ENCODE measurements around the gene ADAM29.

The ADAM29 gene

DNA sequence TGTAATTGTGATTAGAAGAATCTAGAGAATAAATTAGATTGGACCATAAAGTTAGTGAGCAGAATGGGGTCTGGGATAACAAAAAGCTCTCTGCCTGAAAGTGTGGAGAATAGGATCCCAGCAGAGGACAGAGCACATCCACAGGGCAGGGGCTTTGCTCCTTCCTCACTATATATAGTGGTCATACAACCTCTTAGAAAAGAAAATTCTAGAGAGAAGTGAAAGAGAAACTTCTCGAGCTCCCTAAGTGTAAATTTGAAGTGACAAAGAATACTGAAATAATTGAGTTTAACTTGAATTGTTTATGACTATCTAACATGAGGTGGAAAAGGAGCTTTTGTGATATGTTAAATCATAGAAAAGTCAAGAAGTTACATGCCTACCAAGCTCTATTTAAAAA lies 14.9 kb downstream of the ADAM29 start (continued):
- TF ChIP-seq, protein P1, sequence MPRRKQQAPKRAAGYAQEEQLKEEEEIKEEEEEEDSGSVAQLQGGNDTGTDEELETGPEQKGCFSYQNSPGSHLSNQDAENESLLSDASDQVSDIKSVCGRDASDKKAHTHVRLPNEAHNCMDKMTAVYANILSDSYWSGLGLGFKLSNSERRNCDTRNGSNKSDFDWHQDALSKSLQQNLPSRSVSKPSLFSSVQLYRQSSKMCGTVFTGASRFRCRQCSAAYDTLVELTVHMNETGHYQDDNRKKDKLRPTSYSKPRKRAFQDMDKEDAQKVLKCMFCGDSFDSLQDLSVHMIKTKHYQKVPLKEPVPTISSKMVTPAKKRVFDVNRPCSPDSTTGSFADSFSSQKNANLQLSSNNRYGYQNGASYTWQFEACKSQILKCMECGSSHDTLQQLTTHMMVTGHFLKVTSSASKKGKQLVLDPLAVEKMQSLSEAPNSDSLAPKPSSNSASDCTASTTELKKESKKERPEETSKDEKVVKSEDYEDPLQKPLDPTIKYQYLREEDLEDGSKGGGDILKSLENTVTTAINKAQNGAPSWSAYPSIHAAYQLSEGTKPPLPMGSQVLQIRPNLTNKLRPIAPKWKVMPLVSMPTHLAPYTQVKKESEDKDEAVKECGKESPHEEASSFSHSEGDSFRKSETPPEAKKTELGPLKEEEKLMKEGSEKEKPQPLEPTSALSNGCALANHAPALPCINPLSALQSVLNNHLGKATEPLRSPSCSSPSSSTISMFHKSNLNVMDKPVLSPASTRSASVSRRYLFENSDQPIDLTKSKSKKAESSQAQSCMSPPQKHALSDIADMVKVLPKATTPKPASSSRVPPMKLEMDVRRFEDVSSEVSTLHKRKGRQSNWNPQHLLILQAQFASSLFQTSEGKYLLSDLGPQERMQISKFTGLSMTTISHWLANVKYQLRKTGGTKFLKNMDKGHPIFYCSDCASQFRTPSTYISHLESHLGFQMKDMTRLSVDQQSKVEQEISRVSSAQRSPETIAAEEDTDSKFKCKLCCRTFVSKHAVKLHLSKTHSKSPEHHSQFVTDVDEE (CRISPR knock-in tag; IDR thresholded peaks at IDR 0.05) = no peak
- TF ChIP-seq ESRRG (CRISPR knock-in tag; IDR thresholded peaks at IDR 0.05) (no peak), ISL1 (CRISPR knock-in tag; IDR thresholded peaks at IDR 0.05) (no peak), ZFP30 (CRISPR knock-in tag; IDR thresholded peaks at IDR 0.05) (no peak), OSR1 (CRISPR knock-in tag; IDR thresholded peaks at IDR 0.05) (no peak), SNAI2 (CRISPR knock-in tag; IDR thresholded peaks at IDR 0.05) (no peak)

- ATAC-seq = no peak
Measured at GRCh38 chr4:174934360-174934759, 16.2 kb downstream of the ADAM29 start.

GRCh38 chr4:174935607-174936006 lies 17.4 kb downstream of the ADAM29 start:
- no peak for ATAC-seq
- TF ChIP-seq POU6F1 (CRISPR knock-in tag; IDR thresholded peaks at IDR 0.05; ENCODE audit: borderline replicate concordance, low read depth) = no peak
- no peak for TF ChIP-seq ZNF565 (CRISPR knock-in tag; conservative IDR thresholded peaks at IDR 0.05; ENCODE audit: low read depth)
- no peak for TF ChIP-seq CREB5 (CRISPR knock-in tag; IDR thresholded peaks at IDR 0.05; ENCODE audit: low read depth)
- no peak for TF ChIP-seq ZFP3 (CRISPR knock-in tag; IDR thresholded peaks at IDR 0.05)
- TF ChIP-seq, protein P2, sequence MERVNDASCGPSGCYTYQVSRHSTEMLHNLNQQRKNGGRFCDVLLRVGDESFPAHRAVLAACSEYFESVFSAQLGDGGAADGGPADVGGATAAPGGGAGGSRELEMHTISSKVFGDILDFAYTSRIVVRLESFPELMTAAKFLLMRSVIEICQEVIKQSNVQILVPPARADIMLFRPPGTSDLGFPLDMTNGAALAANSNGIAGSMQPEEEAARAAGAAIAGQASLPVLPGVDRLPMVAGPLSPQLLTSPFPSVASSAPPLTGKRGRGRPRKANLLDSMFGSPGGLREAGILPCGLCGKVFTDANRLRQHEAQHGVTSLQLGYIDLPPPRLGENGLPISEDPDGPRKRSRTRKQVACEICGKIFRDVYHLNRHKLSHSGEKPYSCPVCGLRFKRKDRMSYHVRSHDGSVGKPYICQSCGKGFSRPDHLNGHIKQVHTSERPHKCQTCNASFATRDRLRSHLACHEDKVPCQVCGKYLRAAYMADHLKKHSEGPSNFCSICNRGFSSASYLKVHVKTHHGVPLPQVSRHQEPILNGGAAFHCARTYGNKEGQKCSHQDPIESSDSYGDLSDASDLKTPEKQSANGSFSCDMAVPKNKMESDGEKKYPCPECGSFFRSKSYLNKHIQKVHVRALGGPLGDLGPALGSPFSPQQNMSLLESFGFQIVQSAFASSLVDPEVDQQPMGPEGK (CRISPR knock-in tag; IDR thresholded peaks at IDR 0.05; ENCODE audit: borderline replicate concordance) = no peak
- no peak for TF ChIP-seq ARNTL (CRISPR knock-in tag; IDR thresholded peaks at IDR 0.05; ENCODE audit: borderline replicate concordance, low read depth)
- TF ChIP-seq ZNF8 (CRISPR knock-in tag; IDR thresholded peaks at IDR 0.05) = no peak
- no peak for TF ChIP-seq RARB (CRISPR knock-in tag; IDR thresholded peaks at IDR 0.05)
- TF ChIP-seq, protein P1 (CRISPR knock-in tag; IDR thresholded peaks at IDR 0.05) = no peak
- TF ChIP-seq PPARA (CRISPR knock-in tag; IDR thresholded peaks at IDR 0.05; ENCODE audit: borderline replicate concordance) = no peak
- TF ChIP-seq ZNF70 (CRISPR knock-in tag; IDR thresholded peaks at IDR 0.05) = no peak
- TF ChIP-seq, protein P3, sequence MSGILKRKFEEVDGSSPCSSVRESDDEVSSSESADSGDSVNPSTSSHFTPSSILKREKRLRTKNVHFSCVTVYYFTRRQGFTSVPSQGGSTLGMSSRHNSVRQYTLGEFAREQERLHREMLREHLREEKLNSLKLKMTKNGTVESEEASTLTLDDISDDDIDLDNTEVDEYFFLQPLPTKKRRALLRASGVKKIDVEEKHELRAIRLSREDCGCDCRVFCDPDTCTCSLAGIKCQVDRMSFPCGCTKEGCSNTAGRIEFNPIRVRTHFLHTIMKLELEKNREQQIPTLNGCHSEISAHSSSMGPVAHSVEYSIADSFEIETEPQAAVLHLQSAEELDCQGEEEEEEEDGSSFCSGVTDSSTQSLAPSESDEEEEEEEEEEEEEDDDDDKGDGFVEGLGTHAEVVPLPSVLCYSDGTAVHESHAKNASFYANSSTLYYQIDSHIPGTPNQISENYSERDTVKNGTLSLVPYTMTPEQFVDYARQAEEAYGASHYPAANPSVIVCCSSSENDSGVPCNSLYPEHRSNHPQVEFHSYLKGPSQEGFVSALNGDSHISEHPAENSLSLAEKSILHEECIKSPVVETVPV (CRISPR knock-in tag; IDR thresholded peaks at IDR 0.05) = no peak
- TF ChIP-seq CSDC2 (CRISPR knock-in tag; IDR thresholded peaks at IDR 0.05) = no peak
- no peak for TF ChIP-seq OSR1 (CRISPR knock-in tag; IDR thresholded peaks at IDR 0.05)
- no peak for TF ChIP-seq ZFP30 (CRISPR knock-in tag; IDR thresholded peaks at IDR 0.05)
- TF ChIP-seq GLIS3 (CRISPR knock-in tag; IDR thresholded peaks at IDR 0.05) = no peak
- no peak for TF ChIP-seq ZC3H10 (CRISPR knock-in tag; IDR thresholded peaks at IDR 0.05)
- TF ChIP-seq ISL1 (CRISPR knock-in tag; IDR thresholded peaks at IDR 0.05) = no peak

More at GRCh38 chr4:174934360-174934759, 16.2 kb downstream of the ADAM29 start:
- TF ChIP-seq RARB (CRISPR knock-in tag; IDR thresholded peaks at IDR 0.05) = no peak
- no peak for TF ChIP-seq SNAI2 (CRISPR knock-in tag; IDR thresholded peaks at IDR 0.05)
- TF ChIP-seq PPARA (CRISPR knock-in tag; IDR thresholded peaks at IDR 0.05; ENCODE audit: borderline replicate concordance) = no peak
- TF ChIP-seq OSR1 (CRISPR knock-in tag; IDR thresholded peaks at IDR 0.05) = no peak
- TF ChIP-seq CSDC2 (CRISPR knock-in tag; IDR thresholded peaks at IDR 0.05) = no peak
- no peak for TF ChIP-seq TOX (CRISPR knock-in tag; IDR thresholded peaks at IDR 0.05; ENCODE audit: borderline replicate concordance)
- no peak for TF ChIP-seq ARNTL (CRISPR knock-in tag; IDR thresholded peaks at IDR 0.05; ENCODE audit: borderline replicate concordance, low read depth)
- no peak for TF ChIP-seq ZFP30 (CRISPR knock-in tag; IDR thresholded peaks at IDR 0.05)

Data from SK-N-SH treated with all-trans-retinoic acid at 6 μM for 48 hours (cell line).